ENCODE results near the gene PCOLCE2.

Gene PCOLCE2

GRCh38 chr3:142888481-142889211 lies at the start of gene PCOLCE2:
TSS of gene PCOLCE2 (minus strand) at chr3:142889083. CDS start at chr3:142888896, 187 bp downstream.
- DNase-seq, result peak; percentile 45

GRCh38 chr3:142935963-142936362 lies 47.1 kb upstream of the PCOLCE2 start:
- DNase-seq, result no peak

- no peak for DNase-seq
Measured at GRCh38 chr3:142934887-142935269, 46.0 kb upstream of the PCOLCE2 start.

- no peak for DNase-seq
Measured at GRCh38 chr3:142934128-142934886, 45.4 kb upstream of the PCOLCE2 start.

- DNase-seq, result no peak
Measured at GRCh38 chr3:142931222-142931621, 42.3 kb upstream of the PCOLCE2 start.

- DNase-seq, result no peak
Measured at GRCh38 chr3:142930463-142930862, 41.6 kb upstream of the PCOLCE2 start.

- no peak for DNase-seq
Measured at GRCh38 chr3:142929890-142930289, 41.0 kb upstream of the PCOLCE2 start.

GRCh38 chr3:142929109-142929508 lies 40.2 kb upstream of the PCOLCE2 start:
- no peak for DNase-seq

- DNase-seq, result no peak
Measured at GRCh38 chr3:142926368-142926944, 37.6 kb upstream of the PCOLCE2 start.

- DNase-seq, result no peak
Measured at GRCh38 chr3:142925140-142925539, 36.3 kb upstream of the PCOLCE2 start.

GRCh38 chr3:142923694-142924093 lies 34.8 kb upstream of the PCOLCE2 start:
- no peak for DNase-seq

GRCh38 chr3:142916605-142917004 lies 27.7 kb upstream of the PCOLCE2 start:
- no peak for DNase-seq

- no peak for DNase-seq
Measured at GRCh38 chr3:142915636-142916035, 26.8 kb upstream of the PCOLCE2 start.

- DNase-seq, result no peak
Measured at GRCh38 chr3:142914286-142914811, 25.5 kb upstream of the PCOLCE2 start.

GRCh38 chr3:142913432-142913831 lies 24.5 kb upstream of the PCOLCE2 start:
- DNase-seq, result no peak

- no peak for DNase-seq
Measured at GRCh38 chr3:142912402-142913172, 23.7 kb upstream of the PCOLCE2 start.

- no peak for DNase-seq
Measured at GRCh38 chr3:142910280-142910679, 21.4 kb upstream of the PCOLCE2 start.

GRCh38 chr3:142909282-142909681 lies 20.4 kb upstream of the PCOLCE2 start:
- DNase-seq, result no peak

GRCh38 chr3:142907996-142908395 lies 19.1 kb upstream of the PCOLCE2 start:
- DNase-seq, result no peak

GRCh38 chr3:142904639-142905436 lies 16.0 kb upstream of the PCOLCE2 start:
- no peak for DNase-seq

- DNase-seq, result no peak
Measured at GRCh38 chr3:142902356-142902755, 13.5 kb upstream of the PCOLCE2 start.

Data from NCI-H345 (cell line).